K562 (cell line): ENCODE measurements around the gene PTBP3. TPM values are rescaled to one million over a fixed set of nuclear protein-coding genes. Genes with fewer than 3 reads are reported as not detected.

Experiments
- ATAC-seq: fragments of 200-7000 bp; cut with Tn5 transposase; 3 replicates; pipeline ENCODE4 v1.9.1; 2020; ENCODE audit warnings: moderate library complexity
- BruUV-seq: library from RNA; stranded (reverse); fragments of 400-500 nt; replicated peaks from 2 replicates; lab custom pipeline; 2021; lab: Mats Ljungman, UMichigan
- CTCF ChIA-PET: fragments of 300-600 bp; formaldehyde crosslinking; extraction: SDS; loops from one replicate; lab custom pipeline; 2021; ENCODE audit warnings: low intra/inter-chr PET ratio; lab: Yijun Ruan, JAX
- POLR2A ChIA-PET: fragments of 300-600, 350-650 bp; sonication (Branson Sonifier 250); formaldehyde crosslinking; extraction: SDS; loops from one replicate; lab custom pipeline; 2021; ENCODE audit warnings: antibody characterized with exemption, inconsistent platforms; lab: Yijun Ruan, JAX
- DNase-seq, 4 experiments: peaks; one replicate each; pipeline versions ENCODE4 v3.0.0 to v3.0.0-alpha.2; 2011 to 2018; ENCODE audit warnings: low spot score in 3 of 4, mixed read lengths in 3 of 4; ENCODE audit errors: extremely low read depth in 1 of 4
- FAIRE-seq: peaks from 2 replicates; lab custom pipeline; 2011; peaks lifted over from hg19 to GRCh38; lab: Jason Lieb, UNC
- H2AFZ ChIP-seq: 2 replicates; pipeline ENCODE4 v1.6.0; 2011; ENCODE audit warnings: low read depth, low read length, control low read depth, inconsistent platforms
- H3K27ac ChIP-seq: fragments of 200-600 bp; 3 replicates; pipeline ENCODE4 v1.8.0; 2011; ENCODE audit warnings: low read depth, mild to moderate bottlenecking, control low read depth, inconsistent platforms, low read length, moderate library complexity, mixed read lengths; ENCODE audit errors: extremely low read depth
- H3K27me3 ChIP-seq, 2 experiments: fragments of 300-600 bp in 1 of 2; 2 replicates in 1 of 2; 3 replicates in 1 of 2; pipeline versions ENCODE4 v1.6.0 to v1.8.0; 2011; ENCODE audit warnings: inconsistent platforms in 2 of 2, low read length in 2 of 2, mild to moderate bottlenecking in 1 of 2, mixed read lengths in 1 of 2, moderate library complexity in 1 of 2; ENCODE audit not compliant: control insufficient read depth in 2 of 2, insufficient read depth in 2 of 2
- H3K36me3 ChIP-seq: fragments of 300-600 bp; 3 replicates; pipeline ENCODE4 v1.8.0; 2011; ENCODE audit warnings: mild to moderate bottlenecking, low read length, inconsistent platforms; ENCODE audit not compliant: control insufficient read depth, insufficient read depth
- H3K4me1 ChIP-seq, 2 experiments: fragments of 200-600 bp in 1 of 2; replicated peaks in 1 of 2; 2 replicates in 1 of 2; 3 replicates in 1 of 2; pipeline versions ENCODE4 v1.5.1 to v1.8.0; 2011; ENCODE audit warnings: inconsistent platforms in 2 of 2, low read length in 2 of 2, mild to moderate bottlenecking in 1 of 2, mixed read lengths in 1 of 2, moderate library complexity in 1 of 2; ENCODE audit not compliant: control insufficient read depth in 2 of 2, insufficient read depth in 2 of 2
- H3K4me2 ChIP-seq: 2 replicates; pipeline ENCODE4 v1.6.1; 2011; ENCODE audit warnings: low read length, control low read depth, inconsistent platforms, mixed read lengths; ENCODE audit not compliant: insufficient read depth
- H3K4me3 ChIP-seq: fragments of 200-600 bp; sonication (generic), shearing (Covaris generic); 2 replicates; pipeline ENCODE4 v1.5.1; 2016; ENCODE audit warnings: control low read depth, inconsistent platforms
- H3K79me2 ChIP-seq: fragments of 200-600 bp; 3 replicates; pipeline ENCODE4 v1.8.0; 2011; ENCODE audit warnings: low read length, inconsistent platforms; ENCODE audit not compliant: control insufficient read depth, insufficient read depth
- H3K9ac ChIP-seq, 2 experiments: 2 replicates each; pipeline versions ENCODE4 v1.6.0 to v1.6.1; 2011; ENCODE audit warnings: low read depth in 2 of 2, low read length in 2 of 2, control low read depth in 1 of 2, inconsistent platforms in 1 of 2, mild to moderate bottlenecking in 1 of 2, mixed read lengths in 1 of 2; ENCODE audit not compliant: insufficient read depth in 1 of 2
- H3K9me1 ChIP-seq: one replicate; pipeline ENCODE4 v1.6.0; 2011; ENCODE audit warnings: inconsistent platforms, mild to moderate bottlenecking, low read length, moderate library complexity; ENCODE audit not compliant: control insufficient read depth, insufficient read depth
- H3K9me3 ChIP-seq: replicated peaks from 2 replicates; pipeline ENCODE4 v1.5.1; 2011; ENCODE audit warnings: low read depth, low read length, inconsistent platforms; ENCODE audit not compliant: control insufficient read depth, insufficient read depth
- H4K20me1 ChIP-seq: replicated peaks from 2 replicates; pipeline ENCODE4 v1.6.1; 2011; ENCODE audit warnings: low read length, inconsistent platforms, mixed read lengths; ENCODE audit not compliant: control insufficient read depth, insufficient read depth
- EGR1 ChIP-seq: fragments of 450-650 bp; conservative IDR thresholded peaks from 2 replicates; pipeline ENCODE4 v1.6.1; 2017; ENCODE audit warnings: mild to moderate bottlenecking
- FOXK1 ChIP-seq: sonication (generic); formaldehyde crosslinking; IDR thresholded peaks from 2 replicates; pipeline ENCODE4 v1.8.0; 2022; ENCODE audit warnings: missing genetic modification reagents, mild to moderate bottlenecking, borderline replicate concordance
- RFX1 ChIP-seq: fragments of 450-650 bp; IDR thresholded peaks from 2 replicates; pipeline ENCODE4 v1.6.1; 2016; ENCODE audit warnings: mild to moderate bottlenecking, moderate library complexity
- SIRT6 ChIP-seq: IDR thresholded peaks from one replicate; pipeline ENCODE4 v1.6.1; 2012; ENCODE audit warnings: low read depth, mild to moderate bottlenecking, control low read depth, inconsistent platforms, low read length, moderate library complexity
- SNRNP70 ChIP-seq: fragments of 200-400 bp; formaldehyde crosslinking; optimal IDR thresholded peaks from 2 replicates; pipeline ENCODE3; 2017; ENCODE audit warnings: low read depth, low read length
- TFAM ChIP-seq: fragments of 250-450 bp; sonication (Bioruptor Pico); conservative IDR thresholded peaks from 2 replicates; pipeline ENCODE4 v1.5.0; 2021; ENCODE audit warnings: mild to moderate bottlenecking, moderate library complexity
- TRIM24 ChIP-seq, 2 experiments: fragments of 450-650 bp; IDR thresholded peaks; 2 replicates each; pipeline ENCODE4 v1.6.1; 2016
- WGBS: fragments of 100-300 bp; shearing (Covaris generic); methylation state at CpG from one replicate; pipeline ENCODE4 v1.1.6; 2016; ENCODE audit warnings: low coverage, mixed read lengths; ENCODE audit not compliant: insufficient coverage; ENCODE audit errors: missing lambda C conversion rate; 5-methylcytosine and 5-hydroxymethylcytosine counted together
- in situ Hi-C: fragments of 300-500 bp; cut with MboI; formaldehyde crosslinking; loops from 4 replicates; pipeline ENCODE4 v1.15.0; 2018; ENCODE audit warnings: inconsistent platforms, mixed read lengths
- intact Hi-C: fragments of 100-400 bp; cut with micrococcal nuclease; formaldehyde crosslinking; loops from 2 replicates; pipeline ENCODE4 v1.14.2; 2022
- polyA plus RNA-seq, 8 experiments: library from polyadenylated mRNA; depleted of rRNA in 4 of 8; stranded (reverse) in 5 of 8; unstranded in 3 of 8; fragments of >200 nt; fragmentation: Nextera tagmentation in 2 of 8; fragmentation: Illumina TruSeq in 1 of 8; extraction: Ambion mirVana in 2 of 8; extraction: Trizol in 1 of 8; gene quantifications; 2 replicates each; pipeline versions ENCODE4 v1.2.1 to v1.2.3, GENCODE V29; 2011 to 2014; ENCODE audit warnings: inconsistent platforms in 1 of 8, missing spikeins in 1 of 8
- total RNA-seq, 7 experiments: library from RNA; depleted of rRNA in 6 of 7; stranded (reverse); fragments of >200 nt in 6 of 7; fragmentation: Illumina TruSeq in 2 of 7; extraction: Trizol in 2 of 7; gene quantifications; 2 replicates each; pipeline versions ENCODE4 v1.2.1 to v1.2.3, GENCODE V29; 2011 to 2021; ENCODE audit warnings: low replicate concordance in 1 of 7
- TF ChIP-seq, protein P1 (sequence below): fragments of 250-450 bp; sonication (Bioruptor Pico); IDR thresholded peaks from 2 replicates; pipeline ENCODE4 v1.6.1; 2021; ENCODE audit warnings: mild to moderate bottlenecking

The PTBP3 gene
- total and polyA plus RNA-seq, 9 of the 15 experiments (the other 6 are each of a cell fraction or from before 2014, with no cell fraction given): 22.4 to 132 (median 68.0) TPM

DNA sequence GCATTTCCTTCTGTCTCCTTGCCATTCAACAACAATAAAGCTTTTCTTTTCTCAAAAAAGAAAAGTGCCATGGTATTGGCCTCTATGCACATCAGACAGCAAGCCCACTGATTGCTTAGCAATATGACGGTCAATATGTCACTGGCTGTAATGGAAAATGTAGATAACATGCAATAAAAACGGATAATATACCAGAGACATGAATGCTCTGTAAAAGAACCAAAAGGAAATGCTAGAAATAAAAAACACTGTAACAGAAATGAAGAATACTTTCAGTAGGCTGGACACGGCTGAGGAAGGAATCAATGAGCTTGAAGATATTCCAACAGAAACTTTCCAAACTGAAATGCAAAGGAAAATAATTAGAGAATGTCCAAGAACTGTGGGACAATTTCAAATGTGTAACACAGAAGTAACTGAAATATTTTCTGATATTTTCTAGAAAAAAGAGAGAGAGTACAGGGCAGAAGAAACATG lies 10.0 kb downstream of the PTBP3 start:
- no peak for ATAC-seq
- 48% methylated on average over 3 of the region's 3 CpGs for WGBS
- Histone ChIP-seq H3K4me3 (no peak overlapping the region), H4K20me1 (no peaks in the 10 kb centered on the region; the same call in 1 of the 2 replicates), H3K27me3 (no peaks in the 10 kb centered on the region), H3K4me2 (no peak overlapping the region), H3K79me2 (peaks cover 98% of the 10 kb centered on the region), H3K4me1 (peaks cover 9 to 12% of the 10 kb centered on the region in 2 experiments; a peak in 3 of 5 replicates), H2AFZ (no peak overlapping the region), H3K9me1 (no peaks in the 10 kb centered on the region), H3K9me3 (no peaks in the 10 kb centered on the region), H3K9ac (no peak overlapping the region), H3K36me3 (peaks cover 29% of the 10 kb centered on the region; the same call in 2 of the 3 replicates), H3K27ac (0 out of 3 replicates have a peak overlapping the region, but pooled peaks have one; percentile 3)
- no TSS peak for BruUV-seq
- TF ChIP-seq, protein P1, sequence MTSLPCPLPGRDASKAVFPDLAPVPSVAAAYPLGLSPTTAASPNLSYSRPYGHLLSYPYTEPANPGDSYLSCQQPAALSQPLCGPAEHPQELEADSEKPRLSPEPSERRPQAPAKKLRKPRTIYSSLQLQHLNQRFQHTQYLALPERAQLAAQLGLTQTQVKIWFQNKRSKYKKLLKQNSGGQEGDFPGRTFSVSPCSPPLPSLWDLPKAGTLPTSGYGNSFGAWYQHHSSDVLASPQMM (CRISPR knock-in tag): no peak
- TF ChIP-seq SIRT6 (no peak), EGR1 (no peak), TFAM (CRISPR knock-in tag) (no peak), RFX1 (no peak), TRIM24 (IDR thresholded peaks at IDR 0.05) (peak in 1 of 2 experiments; percentile 25; a peak in 1 of 4 replicates), FOXK1 (CRISPR knock-in tag) (no peak), SNRNP70 (no peak)
- intact Hi-C loops: no loop called here
- ChIA-PET CTCF (no interaction called here), POLR2A (interaction anchor here (0.5 to 2.5 kb wide), 3 partner anchors 9 to 14 kb away, joined by 3 to 12 read pairs (median 4); partner anchors contain the start of gene PTBP3)
- no peak for FAIRE-seq
- no peak for DNase-seq
- in situ Hi-C loops: no loop called here
